GM21515 (cell line): ENCODE measurements around the gene SKP1.

Experiments used
- ATAC-seq: cut with Tn5 transposase; IDR thresholded peaks from one replicate; pipeline ENCODE4 v1.9.1; 2021; ENCODE audit not compliant: unreplicated experiment

Gene SKP1

DNA sequence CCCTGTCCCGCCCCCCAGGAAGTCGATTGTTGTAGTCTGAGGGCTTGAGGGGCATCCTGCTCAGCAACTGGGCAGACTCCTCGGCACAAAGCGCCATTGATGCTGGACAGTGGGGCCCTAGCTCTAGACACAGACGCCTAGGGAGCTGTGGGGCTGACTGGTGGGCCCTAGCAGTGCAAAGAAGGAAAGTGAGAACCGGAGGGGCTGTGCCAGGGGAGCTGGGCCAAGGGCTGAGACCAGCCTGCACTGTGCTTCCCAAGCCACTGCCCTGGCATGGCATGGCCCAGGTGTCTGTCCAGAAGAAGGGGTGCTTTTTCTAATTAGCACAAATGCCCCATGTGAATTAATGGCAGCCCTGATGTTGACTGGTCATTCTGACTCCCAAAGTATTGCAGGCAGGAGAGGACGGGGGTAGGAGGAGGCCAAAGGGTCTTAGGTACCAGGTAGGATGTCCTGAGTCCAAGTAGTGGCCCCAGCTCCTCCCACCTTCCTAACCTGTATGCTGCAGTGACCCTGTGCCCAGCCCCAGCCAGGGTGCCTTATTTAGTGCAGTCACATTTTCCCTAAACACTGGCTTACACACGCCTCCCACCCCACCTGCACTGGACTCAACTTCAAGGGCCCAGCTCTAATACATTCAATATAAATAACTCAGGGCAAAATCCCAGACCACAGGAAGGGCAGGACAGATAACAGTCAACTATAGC lies 46.4 kb downstream of the SKP1 start:
- no peak for ATAC-seq

DNA sequence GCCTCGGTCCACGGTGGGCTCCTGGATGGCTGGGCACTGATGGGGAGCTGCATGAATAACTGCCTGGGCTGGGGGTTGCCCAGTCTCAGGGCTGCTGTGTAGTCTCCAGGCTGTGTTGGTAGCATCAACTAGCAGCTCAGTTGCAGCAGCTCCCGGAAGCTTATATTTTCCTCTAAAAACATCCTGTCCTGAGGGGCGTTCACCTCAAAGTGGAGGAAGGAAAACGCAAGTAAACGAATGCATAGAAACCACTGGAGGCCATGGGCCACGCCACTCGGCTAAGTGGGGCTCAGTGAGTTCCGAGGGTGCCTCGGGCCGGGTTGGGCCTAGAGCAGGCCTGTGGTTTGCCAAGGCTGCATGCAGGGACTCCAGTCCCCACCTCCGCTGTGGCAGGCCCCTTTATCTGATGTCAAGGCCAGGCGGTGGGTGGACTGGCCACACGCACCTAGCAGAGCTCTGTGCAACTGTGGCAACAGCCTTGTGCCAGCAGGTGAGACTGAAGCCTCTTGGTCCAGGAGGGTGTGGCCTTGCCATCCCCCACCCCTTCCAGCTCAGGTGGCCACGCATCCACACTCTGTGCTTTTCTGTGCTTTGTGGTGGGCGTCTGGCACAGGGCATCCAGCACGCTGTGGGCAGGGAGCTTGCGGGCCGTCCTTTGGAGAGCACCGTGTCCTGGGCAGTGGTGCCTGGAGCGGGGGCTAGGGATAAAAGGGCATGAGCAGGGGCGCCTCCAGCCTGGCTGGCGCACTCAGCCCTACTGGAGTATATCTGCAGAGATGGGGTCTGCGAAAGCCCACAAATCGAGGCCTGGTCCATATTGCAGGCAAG lies 47.1 kb downstream of the SKP1 start:
- no peak for ATAC-seq

DNA sequence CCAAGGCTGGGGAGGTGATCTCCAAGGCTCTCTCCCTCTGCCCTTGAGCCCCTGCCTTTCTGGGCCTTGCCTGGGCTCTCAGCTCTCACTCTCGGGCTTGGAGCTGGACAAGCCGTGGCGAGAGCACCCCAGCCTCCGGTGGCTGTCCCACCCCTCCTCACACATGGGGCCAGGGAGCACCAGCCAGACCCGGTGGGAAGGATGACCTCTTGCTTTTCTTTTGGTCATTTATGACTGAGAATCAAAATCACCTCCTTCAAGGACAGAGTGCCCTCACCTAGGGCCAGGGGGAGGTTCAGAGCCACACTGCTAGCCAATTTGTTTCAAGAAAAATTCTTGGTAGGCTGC lies 48.1 kb downstream of the SKP1 start:
- no peak for ATAC-seq

DNA sequence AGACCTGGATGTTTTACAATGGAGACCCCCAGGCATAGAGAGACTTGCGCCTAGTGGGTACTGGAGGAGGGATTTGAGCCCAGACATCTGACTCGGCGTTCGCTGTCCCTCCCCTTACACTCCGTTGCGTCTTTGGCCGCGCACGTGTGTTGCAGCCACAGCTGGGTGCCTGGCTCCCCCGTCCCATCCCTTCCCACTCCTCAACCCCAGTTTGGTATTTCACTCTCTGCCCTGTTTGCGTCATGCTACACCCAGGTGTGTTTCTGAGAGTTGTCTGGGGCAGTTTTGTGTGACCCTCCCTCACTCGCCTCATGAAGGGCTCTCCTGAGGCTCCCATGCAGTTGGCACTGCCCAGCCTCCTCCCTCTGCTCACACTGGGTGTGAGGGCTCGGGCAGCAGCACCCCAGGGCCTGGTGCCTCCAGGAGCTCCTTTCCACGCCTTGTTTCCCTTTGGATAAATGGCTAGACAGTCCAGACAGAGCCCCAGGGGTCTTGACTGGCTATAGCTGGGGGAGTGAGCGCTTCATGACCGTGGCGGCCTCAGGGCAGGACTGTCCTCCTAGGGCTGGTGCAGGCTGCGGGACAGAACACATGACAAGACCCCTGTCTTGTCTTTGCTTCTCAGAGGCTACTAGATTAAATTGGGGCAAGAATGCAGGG lies 48.6 kb downstream of the SKP1 start:
- ATAC-seq = no peak

GRCh38 chr5:134127376-134127861 lies 49.3 kb downstream of the SKP1 start:
- ATAC-seq = no peak

DNA sequence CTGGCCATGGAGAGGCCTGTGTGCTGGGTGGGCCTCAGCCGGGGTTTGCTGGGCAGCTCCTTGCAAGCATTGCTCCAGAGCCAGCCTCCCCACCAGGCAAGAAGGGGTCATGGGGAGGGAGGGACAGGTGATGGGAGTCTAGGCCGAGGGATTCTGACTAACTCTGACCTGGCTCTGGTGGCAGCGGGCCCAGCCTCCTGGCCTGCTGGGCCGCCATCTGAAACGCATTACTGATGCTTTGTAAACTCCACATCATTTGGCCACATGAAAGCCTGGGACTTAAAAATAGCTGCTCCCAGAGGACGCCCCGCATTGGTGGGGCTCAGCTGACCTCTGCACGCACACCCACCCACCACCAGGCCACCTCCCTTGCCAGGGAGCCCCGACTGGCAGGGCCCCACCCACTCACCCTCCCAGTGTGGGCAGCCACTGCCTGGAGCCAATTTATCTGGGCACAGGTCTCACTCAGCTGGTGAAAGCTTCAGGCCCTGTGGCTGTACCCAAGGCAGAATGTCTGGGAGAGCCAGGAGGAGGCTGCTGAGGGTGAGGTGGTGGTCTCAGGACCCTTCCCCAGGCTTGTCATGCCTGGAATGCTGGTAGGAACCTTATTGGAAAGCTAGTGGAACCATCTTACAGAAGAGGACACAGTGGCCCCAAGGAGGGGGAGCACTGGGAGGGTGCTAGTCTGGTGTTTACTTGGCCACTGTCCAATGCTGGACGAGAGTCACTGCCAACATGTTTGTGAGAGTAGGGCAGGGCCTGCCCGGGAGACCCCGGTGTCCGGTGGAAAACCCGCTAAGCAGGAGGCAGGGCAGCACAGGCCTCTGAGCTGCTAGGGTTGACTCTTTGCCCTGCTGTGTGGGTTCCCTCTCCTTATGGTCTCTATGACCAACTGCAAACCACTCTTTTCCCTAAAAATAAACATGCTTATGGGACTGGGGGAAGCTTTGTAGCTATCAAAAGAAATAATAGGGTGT lies 51.4 kb downstream of the SKP1 start:
- ATAC-seq = no peak

DNA sequence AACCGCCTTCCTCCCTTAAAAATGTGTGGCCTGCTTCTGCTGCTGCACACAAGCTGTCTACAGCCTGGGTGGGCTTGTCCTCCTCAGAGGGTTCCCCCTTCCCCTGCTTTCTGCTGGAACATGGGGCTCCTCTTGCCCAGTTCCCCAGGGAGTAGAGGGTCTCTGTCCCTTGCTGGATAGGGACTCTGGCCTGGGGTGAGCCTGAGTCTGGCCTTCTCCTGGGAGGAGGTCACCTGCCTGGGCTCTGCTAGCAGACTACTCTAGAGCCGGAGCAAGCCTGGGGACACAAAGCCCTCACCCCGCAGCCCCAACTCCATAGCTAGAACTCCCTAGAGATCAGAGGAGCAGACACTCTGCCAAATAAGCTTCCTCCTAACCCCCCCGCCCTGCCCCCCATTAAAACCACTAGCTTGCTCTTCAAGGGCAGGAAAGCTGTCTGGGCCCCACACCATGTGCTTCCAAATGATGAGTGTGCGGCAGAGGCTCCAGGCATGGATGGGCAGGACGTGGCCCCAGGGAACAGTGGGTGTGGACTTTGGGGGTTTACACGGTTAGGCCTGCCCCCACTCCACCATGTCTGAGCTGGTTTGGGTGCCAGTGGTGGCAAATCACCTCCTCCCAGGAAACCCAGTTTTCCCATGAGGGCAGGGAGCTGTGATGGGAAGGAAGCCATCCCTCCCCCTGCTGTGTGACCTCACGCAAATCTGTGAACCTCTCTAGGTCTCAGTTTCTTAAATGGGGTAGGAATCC lies 52.3 kb downstream of the SKP1 start:
- ATAC-seq = no peak

DNA sequence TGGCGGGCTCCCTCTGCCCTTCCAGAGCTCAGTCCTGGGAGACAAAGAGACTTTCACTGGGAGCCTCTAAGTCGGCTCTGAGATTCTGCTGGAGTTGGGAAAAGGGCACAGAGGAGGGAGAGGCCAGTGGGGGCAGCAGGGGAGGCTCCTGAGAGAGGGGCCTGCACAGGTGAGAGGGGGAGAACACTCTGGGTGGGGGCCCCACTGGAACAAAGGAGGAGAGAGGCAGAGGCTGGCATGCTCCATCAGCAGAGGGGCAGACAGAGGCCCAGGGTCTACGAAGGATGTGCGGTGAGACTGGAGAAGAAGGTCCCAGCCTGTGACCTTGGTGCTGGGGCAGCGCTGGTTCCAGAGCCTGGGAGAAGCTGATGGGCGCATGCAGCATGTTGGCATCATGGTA lies 53.4 kb downstream of the SKP1 start:
- ATAC-seq = no peak

DNA sequence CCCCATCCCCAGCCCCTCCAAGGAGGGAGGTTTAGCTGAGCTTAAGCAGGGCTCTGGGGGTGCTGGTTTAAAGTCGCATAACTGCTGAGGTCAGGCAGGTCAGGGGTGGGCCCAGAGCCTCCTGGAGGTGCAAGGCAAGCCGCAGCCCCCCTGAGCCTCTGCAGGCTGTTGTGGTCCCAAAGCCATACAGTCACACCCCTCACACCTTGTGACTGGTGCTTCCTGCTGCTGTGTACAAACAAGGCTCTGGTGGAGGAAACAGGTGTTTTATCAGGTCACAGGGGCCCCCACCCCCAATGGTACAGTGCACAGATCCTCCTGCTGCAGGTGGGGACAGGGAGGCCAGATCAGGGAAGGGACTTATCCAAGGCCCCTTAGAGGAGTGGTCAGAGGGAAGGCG lies 54.2 kb downstream of the SKP1 start:
- no peak for ATAC-seq

GRCh38 chr5:134120386-134121138 lies 56.2 kb downstream of the SKP1 start:
- no peak for ATAC-seq

GRCh38 chr5:134119720-134120119 lies 57.0 kb downstream of the SKP1 start:
- ATAC-seq = no peak

DNA sequence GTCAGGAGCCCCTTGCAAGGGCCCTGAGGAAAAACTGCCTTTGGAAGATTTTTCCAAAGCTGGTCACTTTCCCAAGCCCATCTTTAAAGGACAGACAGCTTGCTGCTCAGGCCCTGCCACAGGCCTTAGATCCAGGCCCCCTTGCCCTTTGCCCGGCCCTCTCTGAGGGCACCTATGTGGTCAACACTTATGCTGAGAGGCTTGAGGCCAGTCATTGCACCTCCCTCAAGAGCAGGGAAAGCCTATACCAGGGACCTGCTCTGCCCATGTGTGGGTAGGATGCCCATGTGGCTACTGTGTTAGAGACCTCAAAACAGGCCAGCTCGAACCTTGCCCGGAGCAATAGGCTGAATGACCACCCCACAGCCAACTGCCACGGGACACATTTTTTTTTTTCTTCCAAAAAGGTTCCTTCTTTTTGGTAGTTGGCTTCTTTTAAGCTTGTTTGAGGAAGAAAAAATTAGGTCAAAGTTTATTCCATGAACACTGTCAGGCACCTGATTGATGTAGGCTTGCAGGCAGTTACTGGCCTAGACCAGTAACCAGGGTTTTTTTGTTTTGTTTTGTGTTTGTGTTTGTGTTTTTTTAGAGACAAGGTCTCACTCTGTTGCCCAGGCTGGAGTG lies 58.4 kb downstream of the SKP1 start:
- ATAC-seq = no peak

GRCh38 chr5:134116789-134117761 lies 59.7 kb downstream of the SKP1 start:
- ATAC-seq = no peak

GRCh38 chr5:134116286-134116685 lies 60.5 kb downstream of the SKP1 start:
- no peak for ATAC-seq

DNA sequence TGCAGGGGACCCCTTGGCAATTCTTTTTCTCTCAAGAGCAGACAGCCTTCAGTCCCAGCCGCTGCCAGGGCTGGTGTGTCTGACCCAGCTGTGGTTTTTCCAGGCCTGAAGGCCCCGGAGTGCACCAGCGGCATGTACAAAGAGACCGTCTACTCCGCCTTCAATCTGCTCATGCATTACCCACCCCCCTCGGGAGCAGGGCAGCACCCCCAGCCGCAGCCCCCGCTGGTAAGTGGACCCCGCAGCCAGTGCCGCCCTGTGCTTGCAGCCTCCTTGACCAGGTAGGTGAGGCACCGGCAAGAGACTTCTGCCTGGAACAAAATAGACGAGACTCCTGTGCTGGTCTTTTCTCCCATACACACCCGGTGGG lies 61.0 kb downstream of the SKP1 start:
- no peak for ATAC-seq

DNA sequence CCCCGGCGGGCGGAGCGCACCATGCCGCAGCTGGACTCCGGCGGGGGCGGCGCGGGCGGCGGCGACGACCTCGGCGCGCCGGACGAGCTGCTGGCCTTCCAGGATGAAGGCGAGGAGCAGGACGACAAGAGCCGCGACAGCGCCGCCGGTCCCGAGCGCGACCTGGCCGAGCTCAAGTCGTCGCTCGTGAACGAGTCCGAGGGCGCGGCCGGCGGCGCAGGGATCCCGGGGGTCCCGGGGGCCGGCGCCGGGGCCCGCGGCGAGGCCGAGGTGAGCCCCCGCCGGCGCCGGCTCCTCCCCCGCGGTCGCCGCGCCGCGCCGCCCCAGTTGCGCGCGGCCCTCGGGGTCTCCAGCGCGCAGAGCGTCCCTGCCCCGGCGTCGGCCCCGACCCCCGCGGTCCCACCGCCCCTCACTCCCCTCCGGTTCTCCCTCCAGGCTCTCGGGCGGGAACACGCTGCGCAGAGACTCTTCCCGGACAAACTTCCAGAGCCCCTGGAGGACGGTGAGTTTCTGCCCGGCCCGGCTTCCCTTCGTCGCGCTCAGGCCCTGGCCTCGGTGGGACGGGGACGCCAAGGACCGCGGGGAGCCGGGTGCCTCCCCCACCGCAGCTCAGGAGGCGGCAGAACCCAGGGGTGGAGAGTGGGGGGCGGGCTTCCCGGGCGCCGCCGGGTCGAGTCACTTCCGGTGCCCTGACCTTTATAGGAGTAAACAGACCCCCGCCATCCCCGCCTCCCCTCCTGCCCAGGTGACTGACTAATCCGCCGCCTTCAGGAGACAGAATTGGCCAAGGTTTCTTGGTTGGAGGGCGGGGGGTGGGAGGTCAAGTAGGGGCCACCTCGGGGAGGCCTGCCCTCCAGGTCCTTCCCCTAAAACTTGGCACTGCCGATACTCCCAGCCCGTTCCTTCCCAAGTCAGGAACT lies 61.6 kb downstream of the SKP1 start:
- peak; percentile 5 for ATAC-seq
